DMS 273 (cell line): ENCODE measurements around the gene EPHB2.

Experiments used
- DNase-seq: peaks from one replicate; lab custom pipeline; 2025; ENCODE audit not compliant: unreplicated experiment; lab: John Stamatoyannopoulos, UW

Gene EPHB2

GRCh38 chr1:22876359-22877111 is 165.9 kb downstream of the EPHB2 start:
- DNase-seq, result peak; percentile 60

GRCh38 chr1:22877112-22877915 is 166.7 kb downstream of the EPHB2 start:
- DNase-seq, result peak; percentile 53

DNA sequence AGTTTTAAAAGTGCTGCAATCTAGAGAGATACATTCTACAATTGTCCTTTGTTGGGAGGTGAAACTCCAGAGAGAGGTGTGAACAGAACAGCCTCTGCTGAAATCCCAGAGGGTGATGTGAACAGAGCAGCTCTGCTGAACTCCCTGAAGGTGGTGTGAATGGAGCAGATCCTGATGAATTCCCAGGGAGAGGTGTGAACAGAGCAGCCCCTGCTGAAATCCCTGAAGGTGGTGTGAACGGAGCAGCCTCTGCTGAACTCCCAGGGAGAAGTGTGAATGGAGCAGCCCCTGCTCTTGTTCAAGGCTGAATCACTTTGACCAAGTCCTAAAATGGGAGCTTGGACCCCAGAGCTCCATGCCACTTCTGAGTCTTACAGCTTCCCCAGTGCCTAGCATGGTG is 167.3 kb downstream of the EPHB2 start:
- DNase-seq, result no peak

GRCh38 chr1:22878626-22879025 is 168.0 kb downstream of the EPHB2 start:
- no peak for DNase-seq

DNA sequence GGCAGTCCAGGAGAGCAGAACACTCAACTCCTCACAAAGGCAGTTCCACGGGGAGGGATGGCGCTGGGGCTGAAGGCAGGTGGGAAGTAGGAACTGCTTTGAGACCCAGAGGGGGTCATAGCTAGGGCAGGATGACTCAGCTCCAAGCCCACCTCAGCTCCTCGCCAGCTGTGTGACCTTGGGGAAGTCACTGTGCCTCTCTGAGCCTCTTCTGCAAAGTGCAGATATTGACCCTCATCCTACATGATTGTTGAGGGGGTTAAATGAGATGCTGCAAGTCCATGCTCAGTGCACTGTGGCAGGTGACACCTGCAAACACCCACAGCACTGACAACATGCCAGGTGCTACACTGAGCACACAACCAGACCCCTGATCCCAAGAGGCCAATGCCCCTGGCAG is 168.8 kb downstream of the EPHB2 start:
- no peak for DNase-seq

DNA sequence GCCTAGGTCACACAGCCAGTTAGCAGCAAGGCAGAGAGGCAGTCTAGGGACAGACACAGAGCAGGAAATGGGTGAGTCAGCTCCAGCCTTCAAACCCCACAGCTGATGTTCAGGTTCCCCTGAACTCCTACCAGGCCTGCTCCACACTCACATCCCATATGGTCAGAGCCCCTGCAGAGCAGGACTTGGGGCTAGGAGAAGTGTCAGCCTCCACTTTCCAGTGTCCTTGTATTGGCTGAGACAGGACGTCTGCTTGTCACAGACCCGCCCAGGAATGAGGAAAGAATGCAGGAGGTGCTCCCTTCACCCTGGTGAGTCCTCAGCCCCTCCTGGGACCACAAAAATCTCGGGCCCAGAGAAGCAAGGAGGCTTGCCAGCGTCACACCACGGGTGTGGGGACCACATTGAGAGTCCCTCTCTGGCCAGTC is 169.5 kb downstream of the EPHB2 start:
- DNase-seq, result peak; percentile 22

- no peak for DNase-seq
Observed at GRCh38 chr1:22883406-22883805, 172.8 kb downstream of the EPHB2 start.

- DNase-seq, result no peak
Observed at GRCh38 chr1:22884806-22885530, 174.3 kb downstream of the EPHB2 start.

GRCh38 chr1:22886211-22886610 is 175.6 kb downstream of the EPHB2 start:
- DNase-seq, result no peak

- DNase-seq, result no peak
Observed at GRCh38 chr1:22887491-22887890, 176.9 kb downstream of the EPHB2 start.

DNA sequence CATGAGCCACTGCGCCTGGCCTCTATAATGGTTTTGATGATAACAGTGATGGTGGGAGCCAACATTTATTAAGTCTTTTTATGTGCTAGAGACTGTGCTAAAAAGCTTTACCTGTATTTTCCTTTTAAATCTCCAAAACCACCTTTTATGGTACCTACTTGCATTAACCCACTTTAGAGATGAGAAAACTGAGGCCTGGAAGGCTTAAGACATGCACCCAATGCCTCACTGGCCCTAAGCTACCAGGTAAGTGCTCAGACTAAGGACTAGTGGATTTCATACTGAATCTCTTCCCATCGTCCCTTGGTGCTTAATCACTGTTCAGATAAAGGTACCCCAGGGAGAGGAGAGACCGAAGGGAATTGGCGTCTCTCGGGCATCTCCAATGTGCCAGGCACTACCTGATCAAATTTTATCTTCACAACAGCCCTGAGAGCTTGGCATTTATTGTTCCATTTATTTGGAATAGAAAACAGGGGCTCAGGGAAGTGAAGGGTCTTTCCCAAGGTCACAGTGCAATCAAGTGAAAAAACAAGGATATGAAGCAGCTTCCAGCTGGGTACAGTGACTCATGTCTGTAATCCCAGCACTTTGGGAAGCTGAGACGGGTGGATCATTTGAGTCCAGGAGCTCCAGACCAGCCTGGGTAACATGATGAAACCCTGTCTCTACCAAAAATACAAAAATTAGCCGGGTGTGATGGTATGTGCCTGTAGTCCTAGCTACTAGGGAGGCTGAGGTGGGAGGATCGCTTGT is 177.9 kb downstream of the EPHB2 start:
- no peak for DNase-seq

DNA sequence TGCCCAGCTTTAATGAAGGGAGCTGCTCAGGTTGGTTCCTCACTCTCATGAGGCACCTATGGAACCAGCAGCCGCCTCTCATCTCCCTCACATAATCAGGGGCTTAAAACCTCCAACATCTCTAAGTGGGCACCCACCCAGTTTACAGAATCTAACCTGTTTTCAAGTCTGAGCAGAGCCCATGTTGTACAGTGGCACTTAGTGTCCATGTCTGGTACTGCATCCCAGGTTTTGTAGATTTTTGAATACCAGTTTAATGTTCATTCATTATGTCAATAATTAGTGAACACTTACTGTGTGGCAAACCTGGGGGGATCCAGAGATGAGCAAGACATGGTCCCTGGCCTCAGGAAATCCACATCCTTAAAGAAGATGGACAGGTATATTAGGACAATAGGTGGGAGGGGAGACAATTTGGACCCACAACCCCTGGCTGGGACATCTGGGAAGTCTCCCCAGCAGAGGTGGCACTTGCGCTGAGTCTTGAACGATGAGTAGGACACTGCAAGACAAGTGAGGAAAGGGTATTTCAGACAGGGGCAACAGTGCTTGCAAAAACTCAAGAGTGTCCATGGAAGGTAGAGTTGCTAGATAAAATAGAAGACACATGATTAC is 178.7 kb downstream of the EPHB2 start:
- DNase-seq, result peak; percentile 61

GRCh38 chr1:22892789-22893188 is 182.2 kb downstream of the EPHB2 start:
- DNase-seq, result no peak

DNA sequence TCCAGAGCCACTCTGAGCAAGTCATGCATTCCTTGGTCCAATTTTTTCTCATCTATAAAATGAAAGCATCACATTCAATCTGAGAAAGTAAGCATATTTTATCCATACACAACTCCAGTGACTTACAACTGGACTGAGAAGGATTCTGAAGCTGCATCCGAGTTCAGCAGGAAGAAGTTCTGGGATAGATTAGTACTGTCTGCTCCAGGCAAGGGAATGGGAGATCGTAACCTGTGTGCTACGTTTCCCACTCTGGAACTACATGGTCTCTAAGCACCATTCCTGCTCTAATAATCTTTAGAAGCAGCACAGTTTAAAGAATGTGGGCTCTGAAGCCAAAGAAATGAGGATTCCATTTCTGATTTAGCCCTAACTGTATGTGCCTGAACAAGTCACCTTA is 182.7 kb downstream of the EPHB2 start:
- no peak for DNase-seq

GRCh38 chr1:22895357-22895756 is 184.7 kb downstream of the EPHB2 start:
- DNase-seq, result no peak

DNA sequence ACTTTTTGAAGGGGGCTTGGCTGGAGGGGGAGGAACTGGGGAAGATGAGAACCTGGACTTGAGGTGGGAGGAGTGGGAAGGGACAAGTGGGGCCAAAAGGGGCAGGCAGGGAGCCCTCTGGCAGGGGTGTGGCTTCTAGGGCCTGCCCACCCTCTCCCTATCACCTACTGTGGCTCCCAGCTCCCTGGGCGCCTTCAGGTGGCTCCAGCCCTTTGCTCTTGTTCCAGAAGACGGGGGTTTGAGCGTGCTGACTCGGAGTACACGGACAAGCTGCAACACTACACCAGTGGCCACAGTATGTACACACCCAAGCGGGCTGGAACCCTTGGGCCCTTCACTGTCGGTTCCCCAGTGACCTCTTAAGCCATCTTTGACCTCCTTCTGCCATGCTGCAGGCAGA is 185.5 kb downstream of the EPHB2 start:
- no peak for DNase-seq

GRCh38 chr1:22900451-22900850 is 189.8 kb downstream of the EPHB2 start:
- no peak for DNase-seq

- DNase-seq, result no peak
Observed at GRCh38 chr1:22903113-22903512, 192.5 kb downstream of the EPHB2 start.

DNA sequence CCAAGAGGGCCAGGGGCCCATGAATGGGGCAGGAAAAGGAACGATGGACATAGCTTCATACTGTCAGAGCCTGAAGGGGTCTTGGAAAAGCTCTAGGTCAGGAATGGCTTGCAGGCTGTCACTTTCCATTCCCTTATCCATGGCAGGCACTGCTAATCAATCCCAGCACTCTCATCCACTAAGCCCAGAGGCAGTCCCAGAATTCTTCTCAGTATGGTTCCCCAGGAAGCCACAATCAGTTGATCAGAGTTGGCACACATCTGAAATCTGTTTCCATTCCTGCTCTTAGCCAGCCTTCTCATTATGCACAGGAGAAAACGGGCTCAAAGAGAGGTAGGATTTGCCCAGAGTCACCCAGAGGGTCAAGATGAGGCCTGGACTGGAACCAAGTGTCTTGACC is 196.3 kb downstream of the EPHB2 start:
- DNase-seq, result no peak

DNA sequence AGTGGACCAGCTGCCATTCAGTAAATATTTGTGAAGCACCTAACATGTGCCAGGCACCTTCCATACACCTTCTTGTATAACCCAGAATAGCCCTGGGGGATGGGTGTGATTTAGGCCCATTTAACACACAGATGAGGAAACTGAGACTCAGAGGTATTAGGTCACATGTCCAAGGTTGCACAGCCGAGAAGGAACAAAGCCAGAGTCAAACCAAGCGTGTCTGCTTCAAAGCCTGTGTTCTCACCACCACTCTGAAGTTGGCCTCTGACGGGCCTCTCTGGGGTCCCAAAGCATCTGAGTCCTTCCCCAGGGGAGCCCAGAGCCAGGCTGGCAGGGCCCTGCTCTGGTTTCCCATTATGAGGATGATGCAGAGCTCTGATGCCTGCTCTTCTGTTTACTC is 196.9 kb downstream of the EPHB2 start:
- DNase-seq, result no peak
